Measurements from ENCODE around the gene LRRC4C.
"Not testable (repeated sequence)": the region's sequence is repeated elsewhere in the genome, so short reads cannot be mapped to it uniquely, and the experiment has no call there.

LRRC4C gene

GRCh38 chr11:40203606-40204005, 1255.8 kb downstream of the LRRC4C start:
- DNase-seq, result no peak

- no peak for DNase-seq
These were observed 1256.7 kb downstream of the LRRC4C start for GRCh38 chr11:40202589-40203270.

- not testable (repeated sequence) for DNase-seq
These were observed 1266.9 kb downstream of the LRRC4C start for GRCh38 chr11:40192590-40192989.

- DNase-seq, result no peak
These were observed 1269.2 kb downstream of the LRRC4C start for GRCh38 chr11:40190294-40190693.

GRCh38 chr11:40188848-40189247, 1270.6 kb downstream of the LRRC4C start:
- no peak for DNase-seq

GRCh38 chr11:40187295-40187694, 1272.2 kb downstream of the LRRC4C start:
- no peak for DNase-seq

GRCh38 chr11:40186437-40187263, 1272.8 kb downstream of the LRRC4C start:
- no peak for DNase-seq

- DNase-seq, result no peak
These were observed 1273.7 kb downstream of the LRRC4C start for GRCh38 chr11:40185793-40186192.

GRCh38 chr11:40183073-40184064, 1276.1 kb downstream of the LRRC4C start:
- DNase-seq, result no peak

GRCh38 chr11:40179541-40179940, 1279.9 kb downstream of the LRRC4C start:
- no peak for DNase-seq

- DNase-seq, result no peak
These were observed 1281.0 kb downstream of the LRRC4C start for GRCh38 chr11:40178470-40178869.

GRCh38 chr11:40175980-40176379, 1283.5 kb downstream of the LRRC4C start:
- no peak for DNase-seq

GRCh38 chr11:40170078-40170477, 1289.4 kb downstream of the LRRC4C start:
- no peak for DNase-seq

GRCh38 chr11:40168414-40168813, 1291.0 kb downstream of the LRRC4C start:
- DNase-seq, result no peak

- not testable (repeated sequence) for DNase-seq
These were observed 1291.6 kb downstream of the LRRC4C start for GRCh38 chr11:40167805-40168204.

GRCh38 chr11:40166892-40167291, 1292.6 kb downstream of the LRRC4C start:
- DNase-seq, result no peak

GRCh38 chr11:40162901-40163883, 1296.3 kb downstream of the LRRC4C start:
- no peak for DNase-seq

- no peak for DNase-seq
These were observed 1297.5 kb downstream of the LRRC4C start for GRCh38 chr11:40161854-40162410.

GRCh38 chr11:40160418-40160817, 1299.0 kb downstream of the LRRC4C start:
- DNase-seq, result no peak

GRCh38 chr11:40149721-40150120, 1309.7 kb downstream of the LRRC4C start:
- no peak for DNase-seq

- DNase-seq, result no peak
These were observed 1318.9 kb downstream of the LRRC4C start for GRCh38 chr11:40140560-40140959.

All from activated CD8-positive, alpha-beta memory T cell treated with anti-CD3 and anti-CD28 coated beads for 24 hours (primary cell).